K562 (cell line): ENCODE results near the gene ERH. TPM values are rescaled to one million over a fixed set of nuclear protein-coding genes. Genes with fewer than 3 reads are reported as not detected.

Experiments
- AFF1 ChIP-seq, 2 experiments: fragments of 450-650 bp; IDR thresholded peaks; 2 replicates each; pipeline ENCODE4 v1.6.1; 2018; ENCODE audit warnings: mild to moderate bottlenecking in 2 of 2, low read depth in 1 of 2; ENCODE audit not compliant: partially characterized antibody in 2 of 2
- CREB1 ChIP-seq, 2 experiments: sonication (generic) in 1 of 2; formaldehyde crosslinking in 1 of 2; IDR thresholded peaks; 2 replicates each; pipeline versions ENCODE4 v1.6.1 to v1.8.0; 2012 to 2022; ENCODE audit warnings: inconsistent platforms in 1 of 2, mild to moderate bottlenecking in 1 of 2, missing genetic modification reagents in 1 of 2, moderate library complexity in 1 of 2
- HINFP ChIP-seq: fragments of 450-650 bp; conservative IDR thresholded peaks from 2 replicates; pipeline ENCODE4 v1.6.1; 2016; ENCODE audit warnings: missing genetic modification characterization, low read depth, mild to moderate bottlenecking, control low read depth, missing compliant biosample characterization
- SAFB2 ChIP-seq: fragments of 200-400 bp; formaldehyde crosslinking; IDR thresholded peaks from 2 replicates; pipeline ENCODE4 v1.6.1; 2018; ENCODE audit warnings: borderline replicate concordance, low read length, low read depth, moderate library complexity; ENCODE audit not compliant: severe bottlenecking
- ZNF408 ChIP-seq: fragments of 250-450 bp; sonication (Bioruptor Pico); IDR thresholded peaks from 2 replicates; pipeline ENCODE4 v1.4.0; 2020; ENCODE audit warnings: low read depth, mild to moderate bottlenecking, moderate library complexity
- ZNF584 ChIP-seq: fragments of 200-800 bp; sonication (Bioruptor generic); IDR thresholded peaks from 2 replicates; pipeline ENCODE4 v1.6.1; 2016; ENCODE audit warnings: low read depth, mild to moderate bottlenecking, missing genetic modification characterization, missing compliant biosample characterization
- ZNF76 ChIP-seq: fragments of 250-450 bp; sonication (Bioruptor Pico); IDR thresholded peaks from 2 replicates; pipeline ENCODE4 v1.4.0; 2020; ENCODE audit warnings: mild to moderate bottlenecking, moderate library complexity, borderline replicate concordance
- polyA plus RNA-seq, 8 experiments: library from polyadenylated mRNA; depleted of rRNA in 4 of 8; stranded (reverse) in 5 of 8; unstranded in 3 of 8; fragments of >200 nt; fragmentation: Nextera tagmentation in 2 of 8; fragmentation: Illumina TruSeq in 1 of 8; extraction: Ambion mirVana in 2 of 8; extraction: Trizol in 1 of 8; gene quantifications; 2 replicates each; pipeline versions ENCODE4 v1.2.1 to v1.2.3, GENCODE V29; 2011 to 2014; ENCODE audit warnings: inconsistent platforms in 1 of 8, missing spikeins in 1 of 8
- total RNA-seq, 7 experiments: library from RNA; depleted of rRNA in 6 of 7; stranded (reverse); fragments of >200 nt in 6 of 7; fragmentation: Illumina TruSeq in 2 of 7; extraction: Trizol in 2 of 7; gene quantifications; 2 replicates each; pipeline versions ENCODE4 v1.2.1 to v1.2.3, GENCODE V29; 2011 to 2021; ENCODE audit warnings: low replicate concordance in 1 of 7

The ERH gene
- total and polyA plus RNA-seq, 9 of the 15 experiments (the other 6 are each of a cell fraction or from before 2014, with no cell fraction given), result 78.2 to 474 (median 250) TPM

- no peak for TF ChIP-seq HINFP (tag)
- TF ChIP-seq SAFB2, result no peak
- no peak for TF ChIP-seq ZNF584 (CRISPR knock-in tag)
- TF ChIP-seq ZNF76 (CRISPR knock-in tag), result no peak
- TF ChIP-seq CREB1 (IDR thresholded peaks at IDR 0.05), result no peak
- TF ChIP-seq CREB1 (CRISPR knock-in tag; IDR thresholded peaks at IDR 0.05), result no peak
- no peak for TF ChIP-seq ZNF408 (CRISPR knock-in tag)
- TF ChIP-seq AFF1 (IDR thresholded peaks at IDR 0.05; ENCODE audit: low read depth in 1 of 2, partially characterized antibody in 2 of 2), result no peak
- TF ChIP-seq, all 486 proteins: peak for 0
These were observed 53.9 kb downstream of the ERH start (continued) for GRCh38 chr14:69344171-69344570.
